HepG2 (cell line): Measurements from ENCODE around the gene CHKB. TPM values are rescaled to one million over a fixed set of nuclear protein-coding genes. Genes with fewer than 3 reads are reported as not detected.
A peak's percentile ranks its signal among the peaks of the same experiment; 100 is the strongest.

Experiments
- ATF7 ChIP-seq, 2 experiments: fragments of 450-650 bp in 1 of 2; sonication (generic) in 1 of 2; formaldehyde crosslinking in 1 of 2; IDR thresholded peaks; 2 replicates each; pipeline versions ENCODE4 v1.4.0 to v1.6.1; 2016 to 2020; ENCODE audit warnings: antibody characterized with exemption in 1 of 2, mild to moderate bottlenecking in 1 of 2, missing genetic modification reagents in 1 of 2
- KDM3A ChIP-seq: IDR thresholded peaks from 2 replicates; pipeline ENCODE4 v1.6.1; 2018; ENCODE audit warnings: low read depth, missing compliant biosample characterization
- MEF2D ChIP-seq: sonication (generic); formaldehyde crosslinking; IDR thresholded peaks from 2 replicates; pipeline ENCODE4 v1.5.1; 2020; ENCODE audit warnings: mild to moderate bottlenecking, missing genetic modification reagents
- MTF1 ChIP-seq: sonication (generic); formaldehyde crosslinking; IDR thresholded peaks from 2 replicates; pipeline ENCODE4 v1.5.0; 2020; ENCODE audit warnings: missing genetic modification reagents
- PRMT3 ChIP-seq: sonication (generic); formaldehyde crosslinking; IDR thresholded peaks from 2 replicates; pipeline ENCODE4 v1.8.1; 2022; ENCODE audit warnings: low read depth, mild to moderate bottlenecking, moderate library complexity, missing genetic modification reagents, borderline replicate concordance
- RCOR2 ChIP-seq: IDR thresholded peaks from 2 replicates; pipeline ENCODE4 v1.6.1; 2016; ENCODE audit warnings: missing biosample characterization, missing genetic modification reagents
- SIX4 ChIP-seq: sonication (generic); formaldehyde crosslinking; IDR thresholded peaks from 2 replicates; pipeline ENCODE4 v1.4.0; 2020; ENCODE audit warnings: missing genetic modification reagents
- SMC3 ChIP-seq: IDR thresholded peaks from 2 replicates; pipeline ENCODE4 v1.6.1; 2011; ENCODE audit warnings: low read length, improper control_type of control experiment
- SOX6 ChIP-seq, 2 experiments: fragments of 450-650 bp in 1 of 2; sonication (generic) in 1 of 2; formaldehyde crosslinking in 1 of 2; IDR thresholded peaks; 2 replicates each; pipeline versions ENCODE4 v1.4.0 to v1.6.1; 2017 to 2020; ENCODE audit warnings: antibody characterized with exemption in 1 of 2, mild to moderate bottlenecking in 1 of 2, missing genetic modification reagents in 1 of 2
- XRCC5 ChIP-seq: fragments of 200-400 bp; formaldehyde crosslinking; optimal IDR thresholded peaks from 2 replicates; pipeline ENCODE3; 2017; ENCODE audit warnings: mild to moderate bottlenecking, low read length
- ZBTB7B ChIP-seq: sonication (generic); formaldehyde crosslinking; IDR thresholded peaks from 2 replicates; pipeline ENCODE4 v1.4.0; 2020; ENCODE audit warnings: missing genetic modification reagents
- ZKSCAN8 ChIP-seq: IDR thresholded peaks from 2 replicates; pipeline ENCODE4 v1.6.1; 2016; ENCODE audit warnings: borderline replicate concordance, missing genetic modification reagents, missing compliant biosample characterization
- ZNF136 ChIP-seq: sonication (generic); formaldehyde crosslinking; IDR thresholded peaks from 2 replicates; pipeline ENCODE4 v1.8.1; 2022; ENCODE audit warnings: low read depth, mild to moderate bottlenecking, moderate library complexity, missing genetic modification reagents
- ZNF234 ChIP-seq: sonication (generic); formaldehyde crosslinking; conservative IDR thresholded peaks from 2 replicates; pipeline ENCODE4 v1.5.1; 2020; ENCODE audit warnings: mild to moderate bottlenecking, missing genetic modification reagents
- ZNF282 ChIP-seq: fragments of 450-650 bp; IDR thresholded peaks from 2 replicates; pipeline ENCODE4 v1.6.1; 2018; ENCODE audit not compliant: partially characterized antibody
- ZNF484 ChIP-seq: sonication (generic); formaldehyde crosslinking; IDR thresholded peaks from 2 replicates; pipeline ENCODE4 v1.5.1; 2020; ENCODE audit warnings: mild to moderate bottlenecking, low read depth, missing genetic modification reagents, borderline replicate concordance
- ZNF562 ChIP-seq: sonication (generic); formaldehyde crosslinking; IDR thresholded peaks from 2 replicates; pipeline ENCODE4 v1.8.0; 2022; ENCODE audit warnings: missing genetic modification reagents, borderline replicate concordance
- polyA plus RNA-seq, 8 experiments: library from polyadenylated mRNA; depleted of rRNA in 3 of 8; stranded (reverse) in 7 of 8; unstranded in 1 of 8; fragments of >200 nt; fragmentation: Illumina TruSeq in 4 of 8; extraction: Trizol in 4 of 8; gene quantifications; 2 replicates each; pipeline versions ENCODE4 v1.2.1 to v1.2.3, GENCODE V29; 2011 to 2016; ENCODE audit warnings: low read depth in 4 of 8, missing spikeins in 1 of 8, mixed read lengths in 1 of 8; ENCODE audit not compliant: insufficient read depth in 1 of 8
- total RNA-seq, 5 experiments: library from RNA; depleted of rRNA; stranded (reverse); fragments of >200 nt; fragmentation: Illumina TruSeq; extraction: Trizol; gene quantifications; 2 replicates each; pipeline ENCODE4 v1.2.3, GENCODE V29; 2016; ENCODE audit warnings: low read depth in 1 of 5
- TF ChIP-seq, protein P1 (sequence below): sonication (generic); formaldehyde crosslinking; IDR thresholded peaks from 2 replicates; pipeline ENCODE4; 2020; ENCODE audit warnings: missing genetic modification reagents, mild to moderate bottlenecking, borderline replicate concordance
- TF ChIP-seq, protein P2 (sequence below): sonication (generic); formaldehyde crosslinking; IDR thresholded peaks from 2 replicates; pipeline ENCODE4 v1.8.0; 2022; ENCODE audit warnings: mild to moderate bottlenecking, missing genetic modification reagents
- TF ChIP-seq, protein P3 (sequence below): sonication (generic); formaldehyde crosslinking; IDR thresholded peaks from 2 replicates; pipeline ENCODE4 v1.5.0; 2020; ENCODE audit warnings: missing genetic modification reagents
- TF ChIP-seq, protein P4 (sequence below): sonication (generic); formaldehyde crosslinking; IDR thresholded peaks from 2 replicates; pipeline ENCODE4 v1.8.0; 2022; ENCODE audit warnings: low read depth, missing genetic modification reagents

The CHKB gene
- total and polyA plus RNA-seq, 2 of the 13 experiments (the other 11 are each of a cell fraction or from before 2014, with no cell fraction given): 24.5 to 42.7 TPM

DNA sequence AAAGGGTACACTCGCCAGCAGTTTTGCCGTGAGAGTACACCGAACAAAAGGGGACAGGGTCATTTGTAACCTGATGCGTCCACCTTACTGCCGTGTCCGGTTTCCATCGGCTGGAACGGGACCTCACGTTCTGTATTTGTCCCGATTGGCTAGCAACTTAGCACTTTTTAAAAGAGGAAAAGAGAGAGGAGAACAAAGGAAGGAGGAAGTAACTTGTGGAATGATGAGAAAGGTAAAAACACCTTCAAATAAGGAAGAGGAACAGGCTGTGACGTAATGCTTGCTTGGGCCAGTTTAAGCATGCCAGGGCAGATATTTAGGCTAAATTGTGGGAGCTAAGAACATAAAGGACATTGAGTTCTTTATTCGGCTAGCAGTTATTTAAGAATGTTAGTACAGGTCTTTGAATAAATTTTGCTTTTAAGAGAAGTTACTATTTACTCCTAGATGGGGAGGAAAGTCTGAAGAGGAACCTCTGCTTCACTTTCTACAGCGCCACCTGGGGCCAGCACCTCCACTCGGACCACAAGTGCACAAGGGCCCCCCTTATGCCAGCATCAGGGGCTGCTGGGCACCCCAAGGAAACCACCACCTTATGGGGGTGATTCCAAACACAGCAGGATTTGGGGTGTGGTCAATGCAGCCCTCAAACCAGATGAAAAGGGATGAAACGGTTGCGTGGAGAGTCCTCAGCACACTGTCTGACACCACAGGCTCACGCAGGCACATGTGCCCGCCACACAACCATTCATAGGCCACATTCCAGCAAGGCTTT is 39.5 kb upstream of the CHKB start (continued):
- TF ChIP-seq, protein P1, sequence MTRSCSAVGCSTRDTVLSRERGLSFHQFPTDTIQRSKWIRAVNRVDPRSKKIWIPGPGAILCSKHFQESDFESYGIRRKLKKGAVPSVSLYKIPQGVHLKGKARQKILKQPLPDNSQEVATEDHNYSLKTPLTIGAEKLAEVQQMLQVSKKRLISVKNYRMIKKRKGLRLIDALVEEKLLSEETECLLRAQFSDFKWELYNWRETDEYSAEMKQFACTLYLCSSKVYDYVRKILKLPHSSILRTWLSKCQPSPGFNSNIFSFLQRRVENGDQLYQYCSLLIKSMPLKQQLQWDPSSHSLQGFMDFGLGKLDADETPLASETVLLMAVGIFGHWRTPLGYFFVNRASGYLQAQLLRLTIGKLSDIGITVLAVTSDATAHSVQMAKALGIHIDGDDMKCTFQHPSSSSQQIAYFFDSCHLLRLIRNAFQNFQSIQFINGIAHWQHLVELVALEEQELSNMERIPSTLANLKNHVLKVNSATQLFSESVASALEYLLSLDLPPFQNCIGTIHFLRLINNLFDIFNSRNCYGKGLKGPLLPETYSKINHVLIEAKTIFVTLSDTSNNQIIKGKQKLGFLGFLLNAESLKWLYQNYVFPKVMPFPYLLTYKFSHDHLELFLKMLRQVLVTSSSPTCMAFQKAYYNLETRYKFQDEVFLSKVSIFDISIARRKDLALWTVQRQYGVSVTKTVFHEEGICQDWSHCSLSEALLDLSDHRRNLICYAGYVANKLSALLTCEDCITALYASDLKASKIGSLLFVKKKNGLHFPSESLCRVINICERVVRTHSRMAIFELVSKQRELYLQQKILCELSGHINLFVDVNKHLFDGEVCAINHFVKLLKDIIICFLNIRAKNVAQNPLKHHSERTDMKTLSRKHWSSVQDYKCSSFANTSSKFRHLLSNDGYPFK: no peak
- no peak for TF ChIP-seq SOX6 (IDR thresholded peaks at IDR 0.05)
- TF ChIP-seq SOX6 (CRISPR knock-in tag; IDR thresholded peaks at IDR 0.05): 0 out of 2 replicates have a peak, but pooled peaks have one; percentile 13
- peak; percentile 42; the same call in 1 of the 2 replicates for TF ChIP-seq ZBTB7B (CRISPR knock-in tag)
- 0 out of 2 replicates have a peak, but pooled peaks have one; percentile 50 for TF ChIP-seq ZKSCAN8 (CRISPR knock-in tag)
- TF ChIP-seq PRMT3 (CRISPR knock-in tag): no peak
- no peak for TF ChIP-seq ZNF136
- TF ChIP-seq XRCC5: no peak
- TF ChIP-seq ATF7 (IDR thresholded peaks at IDR 0.05): peak; percentile 72
- TF ChIP-seq ATF7 (CRISPR knock-in tag; IDR thresholded peaks at IDR 0.05): no peak
- 0 out of 2 replicates have a peak, but pooled peaks have one; percentile 22 for TF ChIP-seq MEF2D (CRISPR knock-in tag)
- TF ChIP-seq ZNF484 (CRISPR knock-in tag): no peak
- TF ChIP-seq, protein P2, sequence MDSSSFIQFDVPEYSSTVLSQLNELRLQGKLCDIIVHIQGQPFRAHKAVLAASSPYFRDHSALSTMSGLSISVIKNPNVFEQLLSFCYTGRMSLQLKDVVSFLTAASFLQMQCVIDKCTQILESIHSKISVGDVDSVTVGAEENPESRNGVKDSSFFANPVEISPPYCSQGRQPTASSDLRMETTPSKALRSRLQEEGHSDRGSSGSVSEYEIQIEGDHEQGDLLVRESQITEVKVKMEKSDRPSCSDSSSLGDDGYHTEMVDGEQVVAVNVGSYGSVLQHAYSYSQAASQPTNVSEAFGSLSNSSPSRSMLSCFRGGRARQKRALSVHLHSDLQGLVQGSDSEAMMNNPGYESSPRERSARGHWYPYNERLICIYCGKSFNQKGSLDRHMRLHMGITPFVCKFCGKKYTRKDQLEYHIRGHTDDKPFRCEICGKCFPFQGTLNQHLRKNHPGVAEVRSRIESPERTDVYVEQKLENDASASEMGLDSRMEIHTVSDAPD (CRISPR knock-in tag): no peak
- TF ChIP-seq, protein P3, sequence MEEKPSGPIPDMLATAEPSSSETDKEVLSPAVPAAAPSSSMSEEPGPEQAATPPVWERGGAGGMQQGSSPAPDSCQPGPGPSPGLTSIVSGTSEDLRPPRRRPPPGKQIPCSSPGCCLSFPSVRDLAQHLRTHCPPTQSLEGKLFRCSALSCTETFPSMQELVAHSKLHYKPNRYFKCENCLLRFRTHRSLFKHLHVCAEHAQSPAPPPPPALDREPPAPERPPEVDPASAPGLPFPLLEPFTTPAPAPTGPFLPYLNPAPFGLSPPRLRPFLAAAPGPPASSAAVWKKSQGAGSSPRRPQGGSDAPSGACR (CRISPR knock-in tag): no peak
- no peak for TF ChIP-seq ZNF234 (CRISPR knock-in tag)
- no peak for TF ChIP-seq MTF1
- 0 out of 2 replicates have a peak, but pooled peaks have one; percentile 13 for TF ChIP-seq KDM3A
- TF ChIP-seq ZNF562 (CRISPR knock-in tag): no peak
- peak; percentile 90 for TF ChIP-seq SIX4 (CRISPR knock-in tag)
- TF ChIP-seq ZNF282: no peak
- TF ChIP-seq SMC3: 0 out of 2 replicates have a peak, but pooled peaks have one; percentile 19
- no peak for TF ChIP-seq RCOR2 (CRISPR knock-in tag)
- TF ChIP-seq, protein P4, sequence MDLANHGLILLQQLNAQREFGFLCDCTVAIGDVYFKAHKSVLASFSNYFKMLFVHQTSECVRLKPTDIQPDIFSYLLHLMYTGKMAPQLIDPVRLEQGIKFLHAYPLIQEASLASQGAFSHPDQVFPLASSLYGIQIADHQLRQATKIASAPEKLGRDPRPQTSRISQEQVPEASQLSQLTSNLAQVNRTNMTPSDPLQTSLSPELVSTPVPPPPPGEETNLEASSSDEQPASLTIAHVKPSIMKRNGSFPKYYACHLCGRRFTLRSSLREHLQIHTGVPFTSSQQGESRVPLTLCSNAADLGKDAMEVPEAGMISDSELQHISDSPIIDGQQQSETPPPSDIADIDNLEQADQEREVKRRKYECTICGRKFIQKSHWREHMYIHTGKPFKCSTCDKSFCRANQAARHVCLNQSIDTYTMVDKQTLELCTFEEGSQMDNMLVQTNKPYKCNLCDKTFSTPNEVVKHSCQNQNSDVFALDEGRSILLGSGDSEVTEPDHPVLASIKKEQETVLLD (CRISPR knock-in tag): no peak; the same call in 1 of the 2 replicates
